Sigmoid colon (tissue), 3 donors: ENCODE results near the gene MOK.

Experiments
- POLR2A ChIP-seq, 2 donors: fragments of 450-650 bp; IDR thresholded peaks; one replicate each; pipeline ENCODE4 v1.6.1; 2016; ENCODE audit warnings: antibody characterized with exemption in 2 of 2, mild to moderate bottlenecking in 2 of 2, moderate library complexity in 2 of 2
- TF ChIP-seq, protein P1 (sequence below), 4 experiments: fragments of 450-650 bp in 3 of 4; fragments of 200-600 bp in 1 of 4; IDR thresholded peaks; one replicate each; pipeline ENCODE4 v1.5.1; 2016 to 2019; ENCODE audit warnings: antibody characterized with exemption in 4 of 4, mild to moderate bottlenecking in 3 of 4, moderate library complexity in 2 of 4

DNA sequence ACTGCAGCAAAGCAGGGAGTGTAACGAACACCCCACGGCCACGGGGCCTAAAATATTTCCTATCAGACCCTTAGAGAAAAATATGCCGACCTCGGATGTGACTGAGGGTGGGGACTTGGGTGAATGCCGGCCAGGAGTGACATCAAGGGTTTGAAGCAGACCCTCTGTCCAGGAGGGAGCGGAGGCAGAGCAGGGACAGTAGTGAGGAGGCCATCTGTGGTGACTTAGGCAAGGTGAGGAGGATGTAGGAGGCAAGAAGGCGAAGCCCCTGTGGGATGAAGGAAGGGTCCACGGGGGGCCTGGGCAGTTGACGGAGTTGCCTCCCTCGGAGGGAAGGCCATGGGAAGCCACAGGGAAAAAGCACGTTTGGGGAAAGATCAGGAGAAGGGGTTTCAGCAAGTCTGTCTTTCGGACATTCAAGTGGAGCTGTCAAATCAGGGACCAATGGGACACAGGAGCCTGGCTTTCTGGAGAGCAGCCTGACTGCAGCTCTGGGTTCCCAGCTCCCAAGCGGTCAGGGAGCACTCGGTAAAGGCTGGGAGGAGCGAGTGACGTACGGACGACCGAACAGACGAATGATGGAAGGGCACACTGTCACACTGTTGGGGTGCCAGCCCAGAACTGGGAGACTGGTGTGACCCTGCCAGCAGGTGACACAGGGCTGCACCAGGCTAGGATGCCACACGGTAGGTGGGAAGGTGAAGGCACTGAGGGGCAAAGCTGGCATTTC is 74.3 kb downstream of the MOK start:
- TF ChIP-seq, protein P1, sequence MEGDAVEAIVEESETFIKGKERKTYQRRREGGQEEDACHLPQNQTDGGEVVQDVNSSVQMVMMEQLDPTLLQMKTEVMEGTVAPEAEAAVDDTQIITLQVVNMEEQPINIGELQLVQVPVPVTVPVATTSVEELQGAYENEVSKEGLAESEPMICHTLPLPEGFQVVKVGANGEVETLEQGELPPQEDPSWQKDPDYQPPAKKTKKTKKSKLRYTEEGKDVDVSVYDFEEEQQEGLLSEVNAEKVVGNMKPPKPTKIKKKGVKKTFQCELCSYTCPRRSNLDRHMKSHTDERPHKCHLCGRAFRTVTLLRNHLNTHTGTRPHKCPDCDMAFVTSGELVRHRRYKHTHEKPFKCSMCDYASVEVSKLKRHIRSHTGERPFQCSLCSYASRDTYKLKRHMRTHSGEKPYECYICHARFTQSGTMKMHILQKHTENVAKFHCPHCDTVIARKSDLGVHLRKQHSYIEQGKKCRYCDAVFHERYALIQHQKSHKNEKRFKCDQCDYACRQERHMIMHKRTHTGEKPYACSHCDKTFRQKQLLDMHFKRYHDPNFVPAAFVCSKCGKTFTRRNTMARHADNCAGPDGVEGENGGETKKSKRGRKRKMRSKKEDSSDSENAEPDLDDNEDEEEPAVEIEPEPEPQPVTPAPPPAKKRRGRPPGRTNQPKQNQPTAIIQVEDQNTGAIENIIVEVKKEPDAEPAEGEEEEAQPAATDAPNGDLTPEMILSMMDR (IDR thresholded peaks at IDR 0.05): no peak
- no peak for TF ChIP-seq POLR2A (IDR thresholded peaks at IDR 0.05)
